Measurements from ENCODE around the gene IPMK.

Gene IPMK

DNA sequence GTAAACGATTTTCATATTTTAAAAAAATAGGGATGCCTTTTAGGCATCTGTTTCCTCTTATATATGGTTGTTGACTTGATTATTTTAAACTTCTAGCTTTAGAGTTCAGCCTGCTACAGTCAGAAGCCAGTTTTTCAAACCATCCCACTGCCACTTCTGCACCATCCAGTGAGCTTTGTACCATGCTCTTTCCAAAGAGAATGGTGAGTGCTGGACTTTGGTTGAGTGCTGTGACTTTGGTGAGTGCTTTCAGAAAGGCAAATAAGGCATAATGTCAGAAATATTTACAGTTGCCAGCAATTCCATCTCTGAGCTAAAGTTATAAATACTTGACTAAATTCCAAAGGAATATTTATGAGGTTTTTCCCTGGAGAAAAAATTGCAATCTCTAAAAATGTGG lies 117.4 kb downstream of the IPMK start:
- no peak for FAIRE-seq

DNA sequence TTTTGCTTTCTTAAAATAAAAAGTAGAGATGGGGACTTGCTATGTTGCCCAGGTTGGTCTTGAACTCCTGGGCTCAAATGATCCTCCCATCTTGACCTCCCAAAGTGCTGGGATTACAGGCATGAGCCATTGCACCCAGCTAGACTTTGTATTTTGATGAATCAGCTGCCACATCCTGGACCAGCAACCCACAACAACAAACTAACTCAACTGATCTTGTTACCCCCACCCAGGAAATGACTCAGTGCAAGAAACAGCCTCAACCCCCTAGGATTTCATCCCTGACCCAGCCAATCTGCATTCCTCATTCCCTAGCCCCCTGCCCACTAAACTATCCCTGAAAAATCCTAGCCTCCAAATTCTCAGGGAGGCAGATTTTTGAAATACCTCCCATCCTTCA lies 123.8 kb downstream of the IPMK start:
- no peak for FAIRE-seq
